Activated CD4-positive, alpha-beta T cell treated with anti-CD3 and anti-CD28 coated beads, Interleukin-2, amount 10 ng/mL, durations not matched to agents 24 days and 14 days (primary cell): ENCODE results near the gene STAMBP. TPM values are rescaled to one million over a fixed set of nuclear protein-coding genes. Genes with fewer than 3 reads are reported as not detected.
A peak's percentile ranks its signal among the peaks of the same experiment; 100 is the strongest.

Experiments
- DNase-seq: peaks from one replicate; pipeline ENCODE4 v3.0.0; 2022
- H3K27ac Mint-ChIP-seq: one replicate; pipeline ENCODE4 v1.8.0; 2022; ENCODE audit warnings: mild to moderate bottlenecking, mixed read lengths
- H3K27me3 Mint-ChIP-seq: one replicate; pipeline ENCODE4 v1.8.0; 2022; ENCODE audit warnings: mixed read lengths
- H3K36me3 Mint-ChIP-seq: one replicate; pipeline ENCODE4 v1.8.0; 2022; ENCODE audit warnings: low read depth, mild to moderate bottlenecking, mixed read lengths
- H3K4me1 Mint-ChIP-seq: one replicate; pipeline ENCODE4 v1.8.0; 2021; ENCODE audit warnings: mixed read lengths
- H3K4me3 Mint-ChIP-seq: one replicate; pipeline ENCODE4 v1.8.0; 2022; ENCODE audit warnings: mild to moderate bottlenecking, moderate library complexity, mixed read lengths
- H3K9me3 Mint-ChIP-seq: one replicate; pipeline ENCODE4 v1.8.0; 2021; ENCODE audit warnings: mixed read lengths
- intact Hi-C: fragments of 100-400 bp; cut with micrococcal nuclease; formaldehyde crosslinking; loops from one replicate; pipeline ENCODE4 v1.15.1; 2023
- total RNA-seq: library from RNA; stranded (reverse); gene quantifications from 2 replicates; pipeline ENCODE4 v1.2.3, GENCODE V29; 2022

Gene STAMBP
- total RNA-seq, 1 donor from 2014 or later, result 59.9 TPM

DNA sequence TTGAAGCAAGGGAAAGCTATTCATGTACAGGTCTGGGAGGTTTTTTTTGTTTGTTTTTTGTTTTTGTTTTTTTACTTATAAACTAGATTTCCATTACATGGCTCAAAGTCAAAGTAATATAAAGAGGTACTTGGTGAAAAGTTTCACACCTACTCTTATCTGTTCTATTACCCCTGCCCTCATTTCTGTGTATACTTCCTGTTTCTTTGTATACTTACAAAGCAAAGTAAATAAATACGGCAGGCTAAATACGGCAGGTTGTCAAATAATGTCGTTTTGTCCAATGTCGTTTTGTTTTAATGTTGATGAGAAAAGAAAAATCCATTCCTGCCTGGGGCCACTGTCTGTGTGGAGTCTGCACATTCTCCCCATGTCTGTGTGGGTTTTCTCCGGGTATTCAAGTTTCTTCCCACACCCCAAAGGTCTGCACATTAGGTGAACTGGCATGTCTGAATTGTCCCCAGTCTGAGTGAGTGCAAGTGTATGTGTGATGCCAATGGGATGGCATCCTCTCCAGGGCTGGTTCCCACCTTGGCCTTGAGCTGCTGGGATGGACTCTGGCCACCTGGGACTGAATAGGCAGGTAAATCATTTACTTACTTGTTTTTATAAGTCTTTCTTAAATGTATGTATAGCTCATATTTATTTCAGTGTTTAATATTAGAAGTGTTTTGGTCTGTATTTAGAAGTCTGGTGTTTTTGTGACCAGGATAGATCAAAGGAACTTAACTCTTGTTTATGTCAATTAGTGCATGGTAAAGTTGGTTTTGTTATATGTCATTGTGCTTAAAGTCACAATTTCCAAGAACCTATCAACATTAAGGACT is 13.4 kb downstream of the STAMBP start:
- H3K9me3 Mint-ChIP-seq, result no peaks in the 10 kb centered on the region
- no peaks in the 10 kb centered on the region for H3K27me3 Mint-ChIP-seq
- no peak for DNase-seq
- H3K4me1 Mint-ChIP-seq, result peaks cover 20% of the 10 kb centered on the region
- peak overlapping the region; percentile 26 for H3K27ac Mint-ChIP-seq
- peaks cover 40% of the 10 kb centered on the region for H3K36me3 Mint-ChIP-seq
- H3K4me3 Mint-ChIP-seq, result no peak overlapping the region
- intact Hi-C loops, result no loop called here

DNA sequence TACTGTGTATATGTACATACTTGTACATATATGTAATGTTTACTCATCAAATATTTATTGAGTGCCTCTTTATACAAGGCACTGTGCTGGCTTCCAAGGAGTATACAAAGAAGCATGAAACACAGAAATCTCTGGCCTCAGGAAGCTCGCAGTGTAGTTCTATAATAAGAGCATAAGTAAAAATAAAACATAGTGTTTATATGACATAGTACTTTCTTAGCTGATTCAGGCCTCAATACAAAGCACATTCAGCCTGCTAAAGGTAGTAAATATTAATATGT is 13.9 kb downstream of the STAMBP start:
- Mint-ChIP-seq H3K27me3 (no peaks in the 10 kb centered on the region), H3K27ac (no peak overlapping the region), H3K36me3 (peaks cover 43% of the 10 kb centered on the region), H3K4me1 (peaks cover 19% of the 10 kb centered on the region), H3K9me3 (no peaks in the 10 kb centered on the region), H3K4me3 (no peak overlapping the region)
- intact Hi-C loops, result no loop called here
- DNase-seq, result no peak

DNA sequence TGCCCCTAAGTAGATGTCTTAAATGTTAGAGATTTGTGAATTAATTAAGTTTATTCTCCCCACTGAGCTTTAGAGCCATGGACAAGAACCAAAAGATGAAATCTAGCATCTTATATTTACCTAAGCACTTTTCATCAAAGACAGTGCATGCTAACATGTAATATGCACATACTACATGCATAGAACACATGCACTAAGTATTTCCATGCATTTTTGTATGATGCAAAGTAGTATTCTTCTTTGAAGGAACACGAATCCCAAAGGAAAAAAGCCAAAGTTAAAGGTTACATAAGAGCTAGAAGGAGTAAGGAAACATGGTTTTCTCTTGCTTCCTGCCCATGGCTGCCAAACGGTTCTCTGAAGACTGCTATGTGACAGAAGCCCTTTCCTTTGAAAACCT is 15.3 kb downstream of the STAMBP start:
- H3K9me3 Mint-ChIP-seq, result no peaks in the 10 kb centered on the region
- H3K27me3 Mint-ChIP-seq, result no peaks in the 10 kb centered on the region
- peaks cover 20% of the 10 kb centered on the region for H3K4me1 Mint-ChIP-seq
- DNase-seq, result no peak
- intact Hi-C loops, result no loop called here
- no peak overlapping the region for H3K4me3 Mint-ChIP-seq
- H3K36me3 Mint-ChIP-seq, result peaks cover 51% of the 10 kb centered on the region
- H3K27ac Mint-ChIP-seq, result no peak overlapping the region

DNA sequence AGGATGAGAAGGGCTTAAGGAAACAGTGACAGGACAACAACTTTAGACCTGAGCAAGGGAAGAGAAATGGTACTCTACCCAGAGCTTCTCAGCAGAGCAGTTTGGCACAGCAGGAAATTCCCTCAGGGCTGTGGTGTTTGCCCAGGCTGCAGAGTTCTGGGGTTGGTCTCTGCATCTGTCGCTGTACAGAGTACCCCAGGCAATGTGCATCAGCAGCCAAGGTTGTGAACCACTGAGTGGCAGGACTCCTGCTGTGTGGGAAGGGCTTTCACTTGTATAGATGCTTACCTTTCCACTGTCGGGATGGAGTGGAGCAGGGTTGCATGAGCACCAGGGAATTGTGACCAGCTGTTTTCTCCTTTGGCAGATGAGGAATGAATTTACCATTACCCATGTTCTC is 21.2 kb downstream of the STAMBP start:
- Mint-ChIP-seq H3K27ac (no peak overlapping the region), H3K9me3 (no peaks in the 10 kb centered on the region), H3K36me3 (peaks cover 52% of the 10 kb centered on the region), H3K4me3 (no peak overlapping the region), H3K4me1 (peaks cover 8% of the 10 kb centered on the region), H3K27me3 (no peaks in the 10 kb centered on the region)
- DNase-seq, result no peak
- intact Hi-C loops, result no loop called here

DNA sequence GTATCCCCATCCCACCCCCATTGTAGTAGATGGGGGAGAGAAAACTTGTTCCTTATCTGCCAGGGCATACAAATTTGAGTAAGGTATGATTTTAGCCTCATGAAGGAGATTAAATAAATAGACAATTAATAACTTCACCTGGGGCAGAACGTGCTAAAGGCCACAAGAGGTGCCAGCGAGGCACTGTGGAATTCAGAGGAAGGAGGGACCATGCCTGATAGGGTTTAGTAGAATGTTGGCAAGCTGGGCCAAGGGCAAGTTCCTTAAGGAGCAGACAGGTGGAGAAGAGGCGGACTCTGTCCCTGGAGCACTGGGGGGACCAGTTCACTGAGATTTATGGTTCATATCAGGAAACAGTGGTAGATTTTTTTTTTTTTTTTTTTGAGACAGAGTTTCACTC is 22.5 kb downstream of the STAMBP start:
- H3K27me3 Mint-ChIP-seq, result no peaks in the 10 kb centered on the region
- peaks cover 55% of the 10 kb centered on the region for H3K36me3 Mint-ChIP-seq

DNA sequence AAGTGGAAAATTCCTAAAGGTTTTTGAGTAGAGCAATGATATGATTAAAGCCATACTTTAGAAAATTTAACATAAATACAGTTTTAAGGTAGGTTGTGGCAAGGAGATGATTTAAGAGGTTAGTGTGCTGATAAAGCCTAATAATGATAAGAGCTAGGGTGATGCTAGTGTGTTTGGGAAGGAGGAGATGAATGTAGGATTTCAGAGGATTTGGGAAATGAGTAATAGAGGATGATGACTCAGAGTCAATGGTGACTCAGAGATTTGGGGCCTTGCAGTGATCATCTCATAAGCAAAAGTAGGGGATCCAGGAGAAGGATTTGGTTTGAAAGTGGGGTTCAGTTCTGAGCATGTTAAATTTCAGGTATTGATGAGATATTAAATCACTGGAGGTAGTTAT is 23.3 kb downstream of the STAMBP start:
- H3K4me3 Mint-ChIP-seq, result no peak overlapping the region
- no peak overlapping the region for H3K27ac Mint-ChIP-seq
- no peaks in the 10 kb centered on the region for H3K27me3 Mint-ChIP-seq
- intact Hi-C loops, result loop anchor here (1.0 kb wide), 1 partner anchor 80 kb away; no protein-coding TSS in a partner anchor
- peaks cover 8% of the 10 kb centered on the region for H3K9me3 Mint-ChIP-seq
- DNase-seq, result no peak
- peaks cover 22% of the 10 kb centered on the region for H3K4me1 Mint-ChIP-seq
- H3K36me3 Mint-ChIP-seq, result peaks cover 56% of the 10 kb centered on the region

More for the DNA sequence above, 22.5 kb downstream of the STAMBP start:
- DNase-seq, result no peak
- H3K9me3 Mint-ChIP-seq, result peaks cover 2% of the 10 kb centered on the region
- no peak overlapping the region for H3K4me3 Mint-ChIP-seq
- intact Hi-C loops, result no loop called here
- peaks cover 14% of the 10 kb centered on the region for H3K4me1 Mint-ChIP-seq
- no peak overlapping the region for H3K27ac Mint-ChIP-seq

DNA sequence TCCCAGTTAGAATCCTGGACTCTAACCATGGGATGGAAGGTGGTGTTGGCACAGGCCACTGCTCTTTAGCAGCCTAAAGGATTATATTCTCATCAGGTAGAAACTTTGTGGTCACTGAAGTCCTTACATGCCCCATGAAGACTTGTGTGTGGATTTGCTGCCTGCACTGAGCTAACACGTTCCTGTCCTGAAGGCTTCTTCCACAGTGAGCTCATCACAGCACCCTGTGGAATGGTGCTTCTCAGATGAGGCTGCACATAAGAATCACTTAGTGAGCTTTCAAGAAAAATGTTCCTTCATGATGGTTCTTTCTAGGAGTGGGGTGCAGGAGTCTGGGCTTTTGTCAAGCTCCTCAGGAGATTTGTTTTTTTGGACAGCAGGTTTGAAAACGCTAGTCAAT is 26.8 kb downstream of the STAMBP start:
- Mint-ChIP-seq H3K27me3 (no peaks in the 10 kb centered on the region), H3K9me3 (peaks cover 8% of the 10 kb centered on the region), H3K36me3 (peaks cover 55% of the 10 kb centered on the region), H3K27ac (peak overlapping the region; percentile 45), H3K4me1 (peaks cover 32% of the 10 kb centered on the region), H3K4me3 (no peak overlapping the region)
- intact Hi-C loops, result no loop called here
- DNase-seq, result no peak

DNA sequence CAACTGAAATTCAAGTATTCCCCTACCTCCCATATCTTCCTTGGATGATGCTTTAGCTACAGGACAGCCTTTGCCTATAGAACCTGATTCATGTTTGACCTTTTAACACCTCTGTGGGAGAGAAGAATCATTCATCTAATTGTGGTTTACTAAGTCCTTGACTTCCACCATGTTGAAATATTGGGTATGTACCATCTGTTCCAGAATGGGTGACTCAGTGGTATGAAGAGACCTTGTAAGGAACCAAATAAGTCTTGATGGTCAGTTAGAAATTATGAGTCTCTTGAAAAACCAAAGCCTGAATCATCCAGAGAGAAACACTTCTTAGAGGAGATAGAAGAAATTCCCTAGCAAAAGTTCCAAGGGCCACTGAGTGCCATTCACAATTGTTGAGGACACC is 27.5 kb downstream of the STAMBP start:
- intact Hi-C loops, result no loop called here
- no peaks in the 10 kb centered on the region for H3K27me3 Mint-ChIP-seq
- peaks cover 56% of the 10 kb centered on the region for H3K36me3 Mint-ChIP-seq
- no peak for DNase-seq
- H3K27ac Mint-ChIP-seq, result peak overlapping the region; percentile 70
- H3K4me1 Mint-ChIP-seq, result peaks cover 33% of the 10 kb centered on the region
- peaks cover 8% of the 10 kb centered on the region for H3K9me3 Mint-ChIP-seq
- H3K4me3 Mint-ChIP-seq, result no peak overlapping the region

DNA sequence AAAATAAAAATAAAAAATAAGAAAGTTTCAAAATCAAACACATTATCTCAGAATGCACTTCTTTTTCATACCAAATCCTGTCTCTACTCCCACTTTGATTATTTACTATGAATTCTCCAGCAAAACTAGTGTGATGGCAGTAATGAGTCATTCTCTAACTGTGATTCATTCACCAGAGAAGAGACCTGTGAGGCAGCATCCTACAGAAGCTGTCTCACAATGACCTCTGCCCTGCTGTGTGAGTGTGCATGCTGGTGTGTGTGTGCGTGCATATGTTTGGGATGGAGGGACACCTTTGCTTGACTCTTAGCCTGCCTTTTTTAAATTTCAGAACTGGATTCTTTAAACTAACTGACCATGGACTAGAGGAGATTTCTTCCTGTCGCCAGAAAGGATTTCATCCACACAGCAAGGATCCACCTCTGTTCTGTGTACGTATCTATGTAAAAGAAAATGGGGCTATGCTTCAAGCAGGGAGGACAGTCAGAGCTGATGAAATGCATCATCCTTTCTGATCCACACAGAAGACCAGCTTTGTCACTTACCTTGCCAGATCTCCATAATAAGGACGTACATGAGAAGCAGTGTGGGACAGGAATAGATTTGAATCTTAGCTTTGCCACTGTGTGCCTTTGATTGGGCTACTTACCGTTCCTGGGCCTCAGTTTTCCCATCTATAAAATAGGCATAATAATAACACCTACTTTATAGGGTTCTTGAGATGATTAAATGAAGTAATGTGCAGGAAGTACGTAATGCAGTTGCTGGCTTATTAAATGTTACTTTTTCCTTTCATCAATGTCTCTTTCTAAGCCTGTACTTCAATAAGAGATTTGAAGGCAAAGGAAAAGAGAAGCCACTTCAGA is 31.2 kb downstream of the STAMBP start:
- Mint-ChIP-seq H3K4me1 (peaks cover 31% of the 10 kb centered on the region), H3K4me3 (no peak overlapping the region), H3K27ac (peak overlapping the region; percentile 70), H3K27me3 (no peaks in the 10 kb centered on the region), H3K36me3 (peaks cover 75% of the 10 kb centered on the region), H3K9me3 (peaks cover 8% of the 10 kb centered on the region)
- intact Hi-C loops, result loop anchor here (1.0 kb wide), 3 partner anchors 26 to 66 kb away; partner anchors contain the start of gene DGUOK
- DNase-seq, result peak; percentile 62

DNA sequence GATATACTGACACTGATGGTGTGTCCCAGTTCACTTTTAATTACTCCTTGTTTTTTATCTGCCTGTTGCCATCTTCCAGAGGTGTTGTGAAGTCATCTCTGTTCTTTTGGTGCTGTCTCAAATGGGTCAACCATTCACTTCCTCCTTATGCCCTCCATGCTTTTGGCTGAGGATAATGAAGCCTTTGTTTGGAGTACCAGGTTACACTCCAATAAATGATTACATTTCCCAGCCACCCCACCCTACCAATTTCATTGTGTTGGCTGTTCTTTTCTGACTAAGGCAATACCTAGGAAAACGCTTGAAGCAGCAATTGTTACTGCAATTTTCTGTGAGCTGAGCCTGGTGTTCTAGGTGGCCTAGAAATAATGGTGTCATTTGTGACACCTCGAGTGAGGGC is 34.2 kb downstream of the STAMBP start:
- Mint-ChIP-seq H3K9me3 (no peaks in the 10 kb centered on the region), H3K4me3 (no peak overlapping the region), H3K4me1 (peaks cover 14% of the 10 kb centered on the region), H3K27me3 (no peaks in the 10 kb centered on the region), H3K27ac (no peak overlapping the region), H3K36me3 (peaks cover 69% of the 10 kb centered on the region)
- no peak for DNase-seq
- intact Hi-C loops, result no loop called here

DNA sequence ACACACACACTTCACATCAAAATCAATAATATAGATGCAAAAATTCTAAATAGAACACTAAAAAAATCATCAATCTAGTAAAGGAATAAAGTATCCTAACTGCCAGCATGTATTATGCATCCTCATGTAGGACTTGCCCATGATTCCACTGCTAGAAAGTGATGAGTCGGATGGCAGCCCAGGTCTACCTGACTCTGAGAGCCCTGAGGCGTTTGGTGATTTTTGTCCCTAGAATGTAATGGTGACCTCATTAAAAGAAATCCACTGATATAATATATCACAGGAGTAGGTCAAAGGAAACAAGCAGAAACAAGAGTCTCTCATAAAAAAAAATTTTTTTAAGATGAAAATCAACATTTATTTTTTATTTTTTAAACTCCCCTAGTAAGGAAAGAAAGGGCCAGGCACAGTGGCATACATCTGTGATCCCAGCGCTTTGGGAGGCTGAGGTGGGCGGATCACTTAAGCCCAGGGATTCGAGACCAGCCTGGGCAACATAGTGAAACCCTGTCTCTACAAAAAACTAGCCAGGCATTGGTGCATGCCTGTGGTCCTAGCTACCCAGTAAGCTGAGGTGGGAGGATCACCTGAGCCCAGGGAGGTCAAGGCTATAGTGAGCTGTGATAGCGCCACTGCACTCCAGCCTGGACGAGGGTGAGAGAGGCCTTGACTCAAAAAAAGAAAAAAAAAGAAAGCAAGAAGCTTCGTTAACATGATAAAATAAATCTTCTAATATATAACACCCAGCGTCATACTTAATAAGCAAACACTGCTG is 39.6 kb downstream of the STAMBP start:
- Mint-ChIP-seq H3K36me3 (peaks cover 46% of the 10 kb centered on the region), H3K9me3 (no peaks in the 10 kb centered on the region), H3K4me3 (no peak overlapping the region), H3K27me3 (no peaks in the 10 kb centered on the region), H3K27ac (no peak overlapping the region), H3K4me1 (no peaks in the 10 kb centered on the region)
- no peak for DNase-seq
- intact Hi-C loops, result no loop called here

DNA sequence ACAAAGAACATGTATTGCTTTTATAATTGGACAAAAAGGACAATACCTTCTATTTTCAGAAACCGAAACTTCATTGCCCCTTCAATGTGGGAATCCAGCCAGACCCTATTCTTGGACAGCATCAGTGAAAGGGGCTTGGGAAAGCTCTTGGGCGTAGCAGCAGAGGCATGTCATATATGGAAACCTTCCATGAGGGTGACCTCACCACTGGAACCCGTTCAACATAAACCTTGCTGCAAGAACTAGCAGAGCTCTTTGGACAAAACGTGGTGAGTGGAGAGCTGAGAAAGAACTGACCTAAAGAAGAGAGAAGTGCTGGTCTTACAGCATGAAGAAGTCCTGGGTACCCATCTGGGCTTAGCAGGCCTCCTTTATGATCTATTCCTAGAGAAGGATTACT is 41.3 kb downstream of the STAMBP start:
- H3K4me1 Mint-ChIP-seq, result no peaks in the 10 kb centered on the region
- no peaks in the 10 kb centered on the region for H3K27me3 Mint-ChIP-seq
- peaks cover 33% of the 10 kb centered on the region for H3K36me3 Mint-ChIP-seq
- H3K4me3 Mint-ChIP-seq, result no peak overlapping the region
- no peak for DNase-seq
- H3K27ac Mint-ChIP-seq, result peak overlapping the region; percentile 30
- no peaks in the 10 kb centered on the region for H3K9me3 Mint-ChIP-seq
- intact Hi-C loops, result no loop called here

DNA sequence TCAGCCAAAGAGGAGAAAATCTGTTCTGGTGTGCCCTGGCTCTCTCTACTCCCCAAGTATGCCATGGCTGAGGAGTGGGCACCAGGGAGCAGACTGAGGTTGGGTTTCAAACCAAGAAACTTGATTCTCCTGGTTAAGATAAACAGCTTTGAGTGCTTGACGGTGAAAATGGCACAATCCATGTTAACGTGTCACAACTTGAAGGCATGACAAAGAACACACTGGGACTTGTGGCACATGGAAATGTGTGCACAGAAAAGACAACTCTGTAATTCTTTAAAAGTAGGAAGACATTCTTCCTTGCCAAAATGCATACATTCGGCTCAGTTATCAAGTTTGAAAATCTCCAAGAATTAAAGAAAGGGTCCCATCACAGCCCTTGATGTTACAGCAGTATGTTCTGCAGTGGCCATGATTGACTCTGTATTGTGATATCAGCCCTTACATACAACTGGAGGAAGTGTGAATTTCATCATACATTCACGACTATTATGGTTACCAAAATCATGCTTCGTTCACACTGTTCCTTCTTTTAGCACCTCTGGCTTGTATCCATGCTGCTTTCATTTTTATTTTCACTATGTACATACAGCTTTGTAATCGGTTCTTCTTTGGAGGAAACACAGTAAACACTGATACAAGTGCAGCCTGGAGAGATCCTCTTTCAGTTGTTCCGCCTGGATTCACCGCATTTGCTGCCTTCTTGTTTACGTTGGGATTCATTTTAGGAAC is 48.5 kb downstream of the STAMBP start:
- peaks cover 5% of the 10 kb centered on the region for H3K27me3 Mint-ChIP-seq
- intact Hi-C loops, result no loop called here
- no peak for DNase-seq
- no peaks in the 10 kb centered on the region for H3K9me3 Mint-ChIP-seq
- H3K4me1 Mint-ChIP-seq, result peaks cover 6% of the 10 kb centered on the region
- no peak overlapping the region for H3K27ac Mint-ChIP-seq
- peaks cover 7% of the 10 kb centered on the region for H3K36me3 Mint-ChIP-seq
- no peak overlapping the region for H3K4me3 Mint-ChIP-seq
